GM12874 (cell line): ENCODE results near the gene CHL1.

Source experiments
- CTCF ChIP-seq: IDR thresholded peaks from 2 replicates; pipeline ENCODE4 v1.5.1; 2011; ENCODE audit warnings: low read depth, mild to moderate bottlenecking, control low read depth, low read length, moderate library complexity; ENCODE audit not compliant: insufficient read depth

Gene CHL1

GRCh38 chr3:339351-339750 lies 142.8 kb downstream of the CHL1 start:
- TF ChIP-seq CTCF = no peak

- no peak for TF ChIP-seq CTCF
Measured at GRCh38 chr3:341998-342397, 145.4 kb downstream of the CHL1 start.

GRCh38 chr3:346186-346585 lies 149.6 kb downstream of the CHL1 start:
- no peak for TF ChIP-seq CTCF

GRCh38 chr3:347581-347980 lies 151.0 kb downstream of the CHL1 start:
- no peak for TF ChIP-seq CTCF

GRCh38 chr3:350871-351371 lies 154.4 kb downstream of the CHL1 start:
- TF ChIP-seq CTCF = no peak

- TF ChIP-seq CTCF = no peak
Measured at GRCh38 chr3:352599-352998, 156.0 kb downstream of the CHL1 start.

GRCh38 chr3:353191-353739 lies 156.7 kb downstream of the CHL1 start:
- TF ChIP-seq CTCF = no peak
